H4 (cell line): ENCODE data around the gene CYP27B1. TPM values are rescaled to one million over a fixed set of nuclear protein-coding genes. Genes with fewer than 3 reads are reported as not detected.
"Not testable (repeated sequence)": the region's sequence is repeated elsewhere in the genome, so short reads cannot be mapped to it uniquely, and the experiment has no call there.

Source experiments
- DNase-seq: peaks from one replicate; pipeline ENCODE4 v3.0.0-alpha.2; 2015; ENCODE audit warnings: low spot score
- total RNA-seq: library from RNA; depleted of rRNA; stranded (reverse); fragments of >200 nt; shearing (Covaris generic); gene quantifications from 2 replicates; pipeline ENCODE4 v1.2.3, GENCODE V29; 2014

Gene CYP27B1
- total RNA-seq, 1 experiment from 2014 or later = 0.48 TPM

- DNase-seq = no peak
Measured at GRCh38 chr12:57783466-57783801, 16.6 kb upstream of the CYP27B1 start.

DNA sequence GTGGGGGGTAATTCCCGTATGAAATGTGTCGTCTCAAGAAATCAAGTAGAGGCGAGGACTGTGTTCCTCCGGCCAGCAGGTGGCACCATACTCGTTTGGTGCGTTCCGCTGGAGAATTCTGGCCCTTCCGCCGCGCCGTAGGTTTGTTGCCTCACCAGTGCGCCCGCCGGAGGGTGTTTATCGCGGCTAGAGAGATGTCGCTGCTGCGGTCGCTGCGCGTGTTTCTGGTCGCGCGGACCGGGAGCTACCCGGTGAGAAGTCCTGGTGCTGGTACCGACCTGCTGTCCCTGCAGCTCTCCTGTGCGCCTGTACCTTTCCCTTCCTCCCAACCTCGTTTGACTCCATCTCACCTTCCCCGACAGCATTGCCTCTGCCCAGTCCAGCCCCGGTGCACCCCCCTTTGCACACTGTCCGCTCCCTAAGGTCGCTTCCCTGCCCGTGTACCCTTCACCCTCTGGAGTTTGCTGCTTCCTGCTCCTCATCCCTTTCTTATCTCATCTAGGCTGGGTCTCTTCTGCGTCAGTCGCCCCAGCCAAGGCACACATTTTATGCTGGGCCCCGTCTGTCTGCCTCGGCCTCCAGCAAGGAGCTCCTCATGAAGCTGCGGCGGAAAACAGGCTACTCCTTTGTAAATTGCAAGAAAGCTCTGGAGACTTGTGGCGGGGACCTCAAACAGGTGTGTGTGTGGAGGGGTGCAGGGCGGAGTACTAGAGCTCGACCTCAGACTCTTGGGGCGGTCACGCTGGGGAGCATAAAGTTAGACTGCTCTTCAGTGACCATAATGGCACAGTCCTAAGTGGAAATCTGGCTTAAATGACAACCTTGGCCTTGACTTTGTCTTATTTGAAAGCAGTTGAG lies 16.0 kb upstream of the CYP27B1 start, which contains the start of gene TSFM:
TSFM (plus strand) TSS at position 180 of the 858 bp plus-strand sequence; CDS start at position 195, 15 bp downstream.
- peak; percentile 89 for DNase-seq

GRCh38 chr12:57782243-57782607 lies 15.3 kb upstream of the CYP27B1 start:
- no peak for DNase-seq

DNA sequence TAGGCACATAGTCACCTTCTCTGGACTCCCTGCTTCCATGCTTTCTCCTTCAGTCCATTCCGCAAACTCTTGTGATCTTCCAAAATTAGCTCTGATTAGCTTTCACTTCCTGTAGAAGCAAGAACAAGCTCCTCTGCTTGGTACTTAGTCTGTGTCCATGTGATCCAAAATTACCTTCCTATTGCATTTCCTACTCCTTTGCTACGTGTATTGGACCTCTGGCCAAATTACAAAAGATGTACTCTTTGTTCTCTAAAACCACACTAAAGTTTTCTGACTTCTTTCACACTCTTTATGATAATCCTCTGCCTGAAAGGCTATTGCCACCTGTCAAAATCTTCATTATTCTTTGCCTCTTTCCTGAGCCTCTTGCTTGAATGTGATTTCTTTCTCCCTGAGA lies 14.9 kb upstream of the CYP27B1 start:
- DNase-seq = no peak

DNA sequence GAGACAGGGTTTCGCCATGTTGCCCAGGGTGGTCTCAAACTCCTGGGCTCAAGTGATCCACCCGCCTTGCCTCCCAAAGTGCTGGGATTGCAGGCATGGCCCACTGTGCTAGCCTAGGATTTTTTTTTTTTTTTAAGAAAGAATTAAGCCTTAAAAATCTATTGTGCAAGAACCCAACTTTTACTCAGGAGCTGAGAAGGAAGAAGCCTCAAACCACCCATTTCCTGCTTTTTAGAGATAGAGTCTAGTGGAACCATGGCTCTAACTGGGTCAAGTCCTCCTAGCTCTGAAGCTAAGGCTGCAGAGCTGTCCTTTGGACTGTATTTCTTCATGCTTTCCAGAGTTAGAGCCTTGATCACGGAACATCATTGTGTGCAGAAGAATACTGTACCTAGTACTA lies 14.4 kb upstream of the CYP27B1 start:
- no peak for DNase-seq

DNA sequence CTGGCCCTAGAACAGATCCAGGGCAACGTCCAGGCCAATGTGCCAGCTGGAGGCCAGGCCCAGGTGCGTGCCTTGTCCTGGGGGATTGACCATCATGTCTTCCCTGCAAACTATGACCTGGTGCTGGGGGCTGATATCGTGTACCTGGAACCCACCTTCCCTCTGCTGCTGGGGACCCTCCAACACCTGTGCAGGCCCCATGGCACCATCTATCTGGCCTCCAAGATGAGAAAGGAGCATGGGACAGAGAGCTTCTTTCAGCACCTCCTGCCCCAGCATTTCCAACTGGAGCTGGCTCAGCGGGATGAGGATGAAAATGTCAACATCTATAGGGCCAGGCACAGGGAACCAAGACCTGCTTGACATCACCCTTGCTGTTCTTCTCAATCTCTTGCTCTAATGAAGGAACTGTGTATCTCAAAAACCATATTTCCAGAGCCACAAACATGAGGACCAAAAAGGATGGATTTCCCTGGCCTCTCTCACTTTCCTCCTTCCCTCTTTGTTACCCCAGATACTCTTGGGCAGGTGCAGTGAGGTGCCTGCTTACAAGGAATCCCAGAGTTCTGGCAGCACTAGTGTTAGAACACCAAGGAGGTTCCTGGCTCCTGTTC lies 13.5 kb upstream of the CYP27B1 start:
- no peak for DNase-seq

DNA sequence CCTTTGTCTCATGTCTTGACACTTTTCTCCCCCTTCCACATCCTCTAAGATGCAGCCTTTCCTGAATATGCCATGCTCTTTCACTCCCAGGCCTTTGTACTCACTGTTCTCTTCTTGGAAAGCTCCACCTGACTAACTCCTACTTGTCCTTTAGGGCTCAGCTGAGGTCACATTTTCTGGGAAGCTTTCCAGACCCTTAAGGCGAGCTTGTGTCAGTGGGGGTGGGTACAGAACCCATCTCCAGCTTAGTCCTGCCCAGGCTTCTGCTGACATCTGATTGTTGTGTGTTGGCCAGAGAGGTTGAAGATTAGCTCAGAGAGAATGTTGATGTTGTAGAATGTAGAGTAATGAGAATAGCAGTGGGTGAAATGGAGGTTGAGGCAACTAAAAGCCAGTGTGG lies 12.9 kb upstream of the CYP27B1 start:
- DNase-seq = no peak

DNA sequence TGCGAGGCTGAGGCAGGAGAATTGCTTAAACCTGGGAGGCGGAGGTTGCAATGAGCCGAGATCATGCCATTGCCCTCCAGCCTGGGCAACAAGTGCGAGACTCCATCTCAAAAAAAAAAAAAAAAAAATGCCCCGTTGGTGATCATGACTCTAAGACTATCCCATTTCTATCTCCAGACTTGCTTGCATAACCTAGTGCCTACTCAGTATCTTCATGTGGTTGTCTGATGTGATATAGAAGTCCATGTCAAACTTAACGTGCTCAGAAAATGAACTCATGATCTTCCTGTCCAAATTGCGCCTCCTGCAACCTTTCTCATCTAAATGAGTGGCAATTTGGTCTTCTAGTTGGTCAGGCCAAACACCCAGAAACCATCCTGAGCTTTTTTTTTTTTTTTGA lies 11.0 kb upstream of the CYP27B1 start:
- DNase-seq = no peak

- DNase-seq = no peak
Measured at GRCh38 chr12:57777367-57777766, 10.5 kb upstream of the CYP27B1 start.

GRCh38 chr12:57776247-57776587 lies 9.3 kb upstream of the CYP27B1 start:
- DNase-seq = no peak

GRCh38 chr12:57775563-57776246 lies 8.8 kb upstream of the CYP27B1 start:
- DNase-seq = no peak

DNA sequence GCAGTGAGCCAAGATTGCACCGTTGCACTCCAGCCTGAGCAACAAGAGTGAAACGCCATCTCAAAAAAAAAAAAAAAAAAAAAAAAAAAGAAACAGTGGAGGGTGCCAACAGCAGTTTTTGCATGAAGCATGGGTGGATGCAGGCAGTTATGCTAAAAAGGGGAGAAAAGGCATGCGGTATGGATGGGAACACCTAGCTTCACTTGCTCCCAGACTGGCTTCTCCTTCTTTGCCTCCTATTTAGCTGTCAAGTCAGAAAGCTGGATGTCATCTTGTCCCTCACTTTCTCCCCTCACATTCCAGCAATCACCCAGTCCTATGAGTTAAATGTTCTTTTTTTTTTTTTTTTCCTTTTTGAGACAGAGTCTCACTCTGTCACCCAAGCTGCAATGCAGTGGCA lies 8.2 kb upstream of the CYP27B1 start:
- DNase-seq = no peak

DNA sequence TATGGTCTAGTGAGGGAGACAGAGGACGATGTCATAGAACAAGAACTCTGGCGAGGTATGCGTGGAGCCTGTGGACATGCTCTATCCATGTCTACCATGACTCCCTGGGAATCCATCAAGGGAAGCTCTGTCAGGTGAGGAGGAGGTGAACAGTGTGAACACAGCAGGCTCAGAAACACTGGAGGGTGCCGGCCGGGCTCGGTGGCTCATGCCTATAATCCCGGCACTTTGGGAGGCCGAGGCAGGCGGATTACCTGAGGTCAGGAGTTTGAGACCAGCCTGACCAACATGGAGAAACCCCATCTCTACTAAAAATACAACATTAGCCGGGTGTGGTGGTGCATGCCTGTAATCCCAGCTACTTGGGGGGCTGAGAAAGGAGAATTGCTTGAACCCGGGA lies 7.8 kb upstream of the CYP27B1 start:
- not testable (repeated sequence) for DNase-seq

DNA sequence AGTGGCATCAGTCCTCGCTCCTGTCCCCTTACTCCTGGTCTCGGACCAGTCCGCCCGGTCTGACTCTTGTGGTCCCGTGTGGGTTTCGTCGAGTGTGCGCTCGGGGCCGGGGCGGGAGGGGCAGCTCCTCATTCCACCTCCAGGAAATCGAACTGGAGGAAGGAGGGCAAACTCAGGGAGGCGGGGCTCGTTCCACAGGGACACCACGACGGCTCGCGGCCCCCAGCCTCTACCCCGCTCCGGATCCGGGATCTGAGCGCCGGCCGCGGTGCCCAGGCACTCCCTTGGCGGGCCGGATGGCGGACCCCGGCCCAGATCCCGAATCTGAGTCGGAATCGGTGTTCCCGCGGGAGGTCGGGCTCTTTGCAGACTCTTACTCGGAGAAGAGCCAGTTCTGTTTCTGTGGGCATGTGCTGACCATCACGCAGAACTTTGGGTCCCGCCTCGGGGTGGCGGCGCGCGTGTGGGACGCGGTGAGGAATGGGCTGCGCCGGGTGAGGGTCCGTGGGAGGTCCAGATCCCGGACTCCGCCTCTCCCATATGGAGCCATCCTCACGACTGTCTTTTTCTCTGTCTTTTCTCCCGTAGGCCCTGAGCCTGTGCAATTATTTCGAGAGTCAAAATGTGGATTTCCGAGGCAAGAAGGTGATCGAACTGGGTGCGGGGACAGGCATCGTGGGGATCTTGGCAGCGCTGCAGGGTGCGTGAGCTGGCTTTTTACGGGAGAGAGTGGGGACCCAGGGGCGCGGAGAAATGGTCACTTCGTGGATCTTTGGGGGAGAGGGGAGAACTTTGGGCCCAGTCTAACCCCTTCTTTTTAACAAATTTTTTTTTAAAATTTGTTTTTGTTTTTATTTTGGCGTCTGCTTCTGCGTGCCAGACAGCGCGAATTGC lies 5.8 kb upstream of the CYP27B1 start, which contains the start of gene EEF1AKMT3:
EEF1AKMT3 (plus strand) TSS at position 186 of the 894 bp plus-strand sequence; CDS start at position 297, 111 bp downstream.
- DNase-seq = no peak

DNA sequence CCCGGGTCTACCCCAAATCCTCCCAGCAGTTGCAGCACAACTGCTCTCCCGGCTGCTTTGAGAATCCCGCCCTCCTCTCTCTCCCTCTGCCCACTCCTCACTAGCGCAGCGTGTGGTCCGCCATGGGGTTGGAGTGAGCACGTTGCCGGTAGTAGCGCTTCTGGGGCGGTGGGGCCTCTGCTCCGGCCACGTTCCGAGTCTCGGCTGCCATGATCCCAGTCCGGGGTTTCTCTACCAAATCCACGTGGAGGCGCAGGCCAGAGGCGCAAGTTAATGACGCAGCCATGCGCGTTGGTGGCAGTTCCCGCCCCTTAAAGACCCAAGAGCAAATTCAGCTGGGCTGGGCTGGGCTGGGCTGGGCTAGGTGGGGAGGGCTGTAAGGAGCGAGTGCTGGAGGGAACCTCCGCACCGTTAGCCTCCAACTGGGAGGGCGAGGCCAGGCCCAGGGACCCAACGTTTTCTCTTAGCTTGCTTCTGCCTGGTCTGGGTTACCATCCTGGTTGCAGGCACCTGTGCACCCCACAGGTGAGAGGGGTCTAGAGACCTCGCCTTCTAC lies 5.1 kb upstream of the CYP27B1 start, which contains the start of gene METTL1:
METTL1 (minus strand) TSS at position 233 of the 556 bp plus-strand sequence; CDS start at position 211, 22 bp downstream.
- peak; percentile 96 for DNase-seq

GRCh38 chr12:57771236-57771872 lies 4.5 kb upstream of the CYP27B1 start:
- DNase-seq = peak; percentile 88

DNA sequence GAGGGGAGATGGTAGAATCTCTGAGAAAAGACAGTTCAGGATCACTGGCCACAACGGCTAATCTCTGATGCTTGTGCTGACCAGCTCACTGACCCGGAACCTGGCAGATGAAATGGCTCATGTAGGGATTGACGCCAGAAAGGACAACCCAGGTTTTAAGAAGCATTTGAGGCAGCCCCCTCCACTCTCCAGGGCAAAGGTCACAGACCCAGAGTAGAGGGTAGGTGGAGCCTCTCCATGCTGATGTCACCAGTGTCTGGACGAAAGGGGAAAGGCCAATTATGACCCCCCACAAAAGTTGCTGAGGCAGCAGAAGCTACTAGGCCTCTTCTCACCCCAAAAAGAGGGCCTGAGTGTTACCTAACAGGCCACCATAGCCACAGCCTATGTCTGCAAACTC lies 3.9 kb upstream of the CYP27B1 start:
- no peak for DNase-seq

DNA sequence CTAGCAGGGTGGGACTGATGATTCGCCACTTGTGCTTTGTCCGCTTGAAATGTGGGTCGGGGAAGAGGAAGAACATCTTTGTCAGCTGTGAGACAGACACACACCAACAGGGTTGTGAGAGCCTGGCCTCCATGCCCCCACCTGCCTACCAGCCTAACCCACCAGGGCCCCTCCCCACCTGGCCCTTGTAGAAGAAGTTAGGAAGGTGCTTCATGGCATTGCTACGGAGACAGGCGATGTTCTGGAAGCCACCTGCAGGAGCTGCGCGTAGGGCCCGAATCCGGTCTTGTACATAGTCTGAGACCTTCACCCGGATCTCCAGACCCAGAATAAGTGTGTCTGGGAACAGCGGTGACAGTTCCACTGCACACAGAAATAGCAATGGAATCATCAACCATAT lies 2.7 kb upstream of the CYP27B1 start:
- DNase-seq = no peak

GRCh38 chr12:57767876-57768275 lies 998 bp upstream of the CYP27B1 start:
- DNase-seq = no peak

DNA sequence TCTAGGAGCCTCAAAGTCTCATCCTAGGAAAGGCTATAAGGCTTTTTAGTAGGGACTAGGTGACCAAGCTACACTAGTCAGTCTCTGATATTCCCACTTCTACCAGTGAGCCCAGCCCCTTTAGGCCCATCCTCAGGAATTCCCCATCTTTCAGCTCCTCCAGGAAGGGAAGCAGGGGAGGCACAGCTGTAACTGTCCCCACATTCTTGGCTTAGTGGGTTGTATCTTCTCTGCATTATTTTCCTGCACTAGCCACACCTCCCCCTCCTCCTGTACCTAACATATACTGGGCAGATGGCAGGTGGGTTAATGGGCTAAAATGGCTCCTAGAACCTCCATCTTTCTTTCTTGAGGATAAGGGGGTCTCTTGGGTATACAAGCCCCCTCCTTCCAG lies 424 bp upstream of the CYP27B1 start:
- no peak for DNase-seq
